ENCODE results near the gene CD276.

CD276 gene

DNA sequence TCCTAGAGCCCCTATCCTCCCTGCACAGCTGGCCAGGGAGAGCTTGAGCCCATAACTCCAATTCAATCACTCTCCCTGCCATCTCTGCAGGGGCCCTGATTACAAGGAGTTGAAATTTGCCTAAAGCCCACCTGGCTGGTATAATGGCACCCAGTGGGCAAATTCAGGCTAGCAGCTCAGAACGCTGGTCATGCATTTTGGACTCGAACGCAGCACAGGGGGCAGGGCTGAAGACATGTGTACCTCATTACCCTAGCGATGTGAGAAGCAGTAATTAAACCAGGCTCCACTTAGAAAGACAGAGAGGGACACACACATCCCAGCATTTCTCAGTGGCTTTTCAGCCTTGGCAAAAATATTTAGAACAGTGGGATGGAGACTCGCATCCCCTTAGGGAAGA is 65.8 kb downstream of the CD276 start:
- no peak for DNase-seq

DNA sequence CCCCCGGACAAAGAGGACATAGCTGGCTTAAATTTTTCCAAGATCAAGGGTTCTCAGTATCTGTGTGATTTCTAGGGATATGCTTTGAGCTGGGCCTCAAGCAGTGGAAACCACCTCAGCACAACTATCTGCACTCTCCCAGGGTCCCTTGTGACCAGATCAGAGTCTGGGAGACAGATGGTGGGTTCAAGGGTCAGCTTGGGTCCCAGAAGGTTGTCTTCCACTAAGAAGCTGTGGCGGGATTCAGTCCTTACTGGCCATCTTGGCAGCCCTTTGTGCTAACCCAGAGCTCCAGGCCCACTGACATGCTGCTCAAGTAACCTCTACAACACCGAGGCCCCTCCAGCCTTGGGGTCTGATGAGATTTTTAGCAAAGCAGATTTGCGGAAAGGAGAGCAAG is 66.3 kb downstream of the CD276 start:
- no peak for DNase-seq

DNA sequence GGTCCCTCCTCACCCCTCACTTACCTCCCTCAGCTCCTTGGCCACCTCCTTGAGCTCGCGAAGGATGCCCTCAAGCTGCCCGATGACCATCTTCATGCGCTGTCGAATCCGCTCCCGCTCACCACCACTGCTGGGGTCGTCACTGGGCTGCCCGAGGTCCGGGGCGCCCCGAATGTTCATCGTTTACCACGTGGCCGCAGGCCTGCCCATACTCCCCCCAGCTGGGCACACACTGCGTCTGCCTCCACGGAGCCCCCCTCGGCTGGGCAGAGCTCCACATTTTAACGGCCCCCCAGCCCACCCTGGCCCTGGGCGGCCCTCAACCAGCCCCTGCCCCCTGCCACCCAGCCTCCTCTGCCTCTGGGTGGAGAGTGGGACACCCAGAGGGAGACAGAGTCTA is 66.8 kb downstream of the CD276 start:
- DNase-seq = no peak

DNA sequence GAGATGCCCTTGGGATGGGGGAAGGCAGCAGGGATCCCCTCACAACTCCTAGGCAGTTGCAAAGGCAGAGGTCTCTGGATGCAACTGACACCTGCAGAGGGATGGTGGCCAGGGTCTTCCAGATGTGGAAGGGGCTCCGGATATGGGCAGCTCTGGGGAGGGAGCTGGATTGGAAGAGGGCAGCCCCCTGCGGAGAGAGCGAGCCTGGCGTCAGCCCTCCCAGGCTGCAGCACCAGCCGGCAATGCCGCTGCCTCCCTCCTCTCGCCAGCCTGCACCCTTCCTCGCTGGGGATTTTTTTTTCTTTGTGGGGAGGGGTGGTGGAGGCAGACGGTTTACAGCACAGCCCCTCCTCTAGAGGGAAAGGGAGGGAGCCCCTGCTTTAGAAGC is 67.3 kb downstream of the CD276 start:
- no peak for DNase-seq

DNA sequence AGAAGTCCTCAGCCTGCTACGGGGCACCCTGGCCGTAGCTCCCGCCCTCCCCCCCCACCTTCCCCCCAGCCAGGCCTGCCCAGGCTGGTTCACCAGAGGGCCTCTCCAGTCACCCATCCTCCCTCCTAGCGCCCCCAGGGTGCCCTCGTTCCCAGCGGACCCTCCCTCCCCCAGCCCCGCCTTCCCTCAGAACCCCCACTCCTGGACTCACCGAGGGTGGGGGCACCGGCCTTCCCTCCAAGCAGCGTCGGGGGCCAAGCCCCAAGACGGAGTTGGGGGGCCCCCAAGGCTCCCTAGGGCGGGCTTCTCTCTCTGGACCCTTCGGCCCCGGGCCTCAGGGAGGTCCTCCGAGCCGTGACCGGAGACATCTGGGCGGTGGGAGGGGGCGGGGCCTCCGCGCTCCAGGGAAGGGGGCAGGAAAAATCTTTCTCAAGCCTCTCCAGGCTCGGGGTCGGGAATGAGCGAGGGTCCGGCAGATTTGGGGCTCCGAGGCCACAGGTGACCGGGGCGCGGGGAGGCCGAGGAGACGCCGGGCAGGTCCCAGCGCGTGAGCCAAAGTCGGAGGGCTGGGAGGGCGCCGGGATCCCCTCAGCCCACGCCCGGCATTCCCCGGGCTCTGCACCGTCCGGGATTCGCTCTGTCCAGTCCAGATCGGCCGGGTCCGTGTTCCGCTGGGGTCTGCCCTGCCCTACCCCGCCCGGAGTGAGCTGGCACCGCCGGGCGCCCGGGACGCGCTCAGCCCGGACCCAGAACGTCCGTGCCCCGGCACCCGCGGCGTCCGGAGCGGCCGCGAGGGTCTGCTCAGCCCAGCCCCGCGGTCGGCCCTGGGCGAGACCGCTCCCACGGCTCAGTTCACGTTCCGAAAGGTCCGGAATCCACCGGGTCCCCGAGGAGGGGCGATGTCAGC is 68.0 kb downstream of the CD276 start:
- no peak for DNase-seq

DNA sequence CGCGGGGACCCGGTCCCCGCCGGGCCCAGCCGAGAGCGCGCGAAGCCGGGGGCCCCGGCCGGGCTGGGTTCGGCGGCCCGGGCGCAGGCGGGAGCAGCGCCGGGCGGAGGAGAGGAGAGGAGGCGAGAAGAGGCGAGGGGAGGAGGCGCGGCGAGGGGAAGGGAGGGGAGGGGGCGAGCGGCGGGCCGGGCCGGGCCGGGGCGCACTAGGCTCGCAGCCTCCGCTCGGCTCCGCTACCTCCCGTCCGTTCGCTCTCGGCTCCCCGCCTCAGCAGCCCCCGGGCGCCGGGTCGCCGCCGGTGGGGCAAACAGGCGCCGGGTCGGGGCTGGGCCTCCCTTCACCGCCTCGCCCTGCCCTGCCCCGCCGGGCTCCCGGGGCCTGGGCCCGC is 68.6 kb downstream of the CD276 start:
- no peak for DNase-seq

DNA sequence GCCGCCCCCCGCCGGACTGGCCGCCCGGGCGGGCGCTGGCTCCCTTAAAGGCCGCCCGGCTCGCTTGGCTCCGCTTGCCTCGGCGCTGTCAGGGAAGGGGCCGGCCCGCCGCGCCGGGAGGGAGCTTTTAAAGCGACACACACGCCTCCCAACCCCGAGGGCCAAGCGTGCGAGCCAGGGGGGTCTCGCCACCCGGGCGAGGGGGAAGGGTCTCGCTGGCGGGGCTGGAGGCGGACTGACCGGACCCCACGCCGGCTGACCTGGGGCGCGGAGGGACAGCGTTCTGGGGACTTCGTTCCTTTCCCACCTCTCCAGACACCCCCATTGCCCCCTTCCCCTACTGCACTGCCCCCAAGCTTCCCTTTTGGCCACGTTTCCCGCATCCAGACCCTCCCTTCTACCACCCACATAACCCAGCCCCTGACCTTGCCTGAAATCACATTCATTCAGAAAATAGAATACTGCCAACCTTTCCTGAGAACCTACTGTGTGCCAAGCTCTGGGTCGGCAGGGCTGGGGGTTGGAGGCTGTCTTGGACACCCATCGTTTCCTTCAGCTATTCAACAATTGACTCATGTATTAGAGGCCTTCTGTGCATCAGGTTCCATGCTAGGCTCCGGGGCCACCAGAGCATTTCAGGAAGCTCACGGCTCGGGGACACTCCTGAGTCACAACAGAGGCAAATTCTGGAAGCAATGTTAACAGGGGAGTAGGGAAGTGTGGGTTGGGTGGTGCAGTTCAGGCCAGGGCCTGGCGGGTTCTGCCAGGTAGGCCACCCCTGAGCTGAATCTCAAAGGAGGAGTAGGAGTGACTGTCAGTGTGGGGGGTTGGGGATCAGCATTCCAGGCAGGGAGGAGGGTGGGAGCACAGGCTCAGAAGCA is 69.3 kb downstream of the CD276 start, which contains the start of gene INSYN1:
TSS of gene INSYN1 (minus strand) at position 102 of the 881 bp plus-strand sequence. CDS start 2,221 bp downstream, outside the sequence.
- DNase-seq = no peak

DNA sequence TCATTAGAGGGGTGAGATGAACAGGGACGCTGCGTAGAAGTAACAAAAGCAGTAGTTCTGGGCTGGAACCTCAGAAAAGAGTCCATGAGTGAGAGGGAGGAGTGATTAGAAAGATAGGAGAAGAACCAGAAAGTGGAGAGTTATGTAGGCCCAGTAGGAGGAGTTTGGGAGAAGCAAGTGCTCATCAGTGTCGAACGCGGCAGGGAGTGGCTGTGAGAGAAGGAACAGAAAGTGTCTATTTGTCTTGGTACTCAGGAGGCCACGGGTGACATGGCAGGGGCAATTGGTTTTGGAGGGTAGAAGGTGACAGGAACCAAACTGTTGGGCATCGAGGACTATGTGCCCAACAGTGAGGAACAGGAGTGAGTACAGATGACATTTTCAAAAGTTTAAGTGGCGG is 70.3 kb downstream of the CD276 start:
- no peak for DNase-seq

DNA sequence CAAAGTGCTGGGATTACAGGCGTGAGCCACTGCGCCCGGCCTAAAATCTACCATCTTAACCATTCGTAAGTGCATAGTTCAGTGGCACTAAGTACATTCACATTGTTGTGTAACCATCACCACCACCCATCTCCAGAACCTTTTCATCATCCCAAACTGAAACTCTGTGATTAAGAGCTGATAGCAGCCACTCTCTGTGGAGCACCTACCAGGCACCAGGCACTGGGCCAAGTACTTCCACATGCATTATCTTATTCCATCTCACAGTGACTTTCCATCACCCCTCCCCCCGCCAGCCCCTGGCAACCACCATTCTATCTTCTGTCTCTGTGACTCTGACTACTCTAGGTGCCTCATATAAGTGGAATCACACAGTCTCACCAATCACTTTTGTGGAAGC is 71.3 kb downstream of the CD276 start:
- DNase-seq = no peak

DNA sequence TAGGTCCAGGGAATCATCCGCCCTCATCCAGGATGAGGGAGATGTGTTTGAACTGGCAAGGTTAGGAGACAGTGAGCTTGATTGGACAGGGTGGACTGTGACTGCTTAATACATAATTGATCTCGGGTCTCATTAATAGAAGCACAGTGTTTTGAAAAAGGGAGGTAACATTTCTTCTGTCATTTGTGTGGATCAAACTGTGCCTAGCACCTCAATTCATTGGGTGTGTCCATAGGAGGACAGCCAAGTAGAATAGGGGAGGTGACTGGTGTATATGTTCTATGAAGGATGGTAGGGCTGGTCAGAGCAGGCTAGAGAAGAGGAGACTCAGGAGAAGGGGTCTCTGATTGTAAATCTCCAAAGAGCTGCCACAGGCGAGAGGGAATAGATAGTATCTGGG is 71.8 kb downstream of the CD276 start:
- no peak for DNase-seq

DNA sequence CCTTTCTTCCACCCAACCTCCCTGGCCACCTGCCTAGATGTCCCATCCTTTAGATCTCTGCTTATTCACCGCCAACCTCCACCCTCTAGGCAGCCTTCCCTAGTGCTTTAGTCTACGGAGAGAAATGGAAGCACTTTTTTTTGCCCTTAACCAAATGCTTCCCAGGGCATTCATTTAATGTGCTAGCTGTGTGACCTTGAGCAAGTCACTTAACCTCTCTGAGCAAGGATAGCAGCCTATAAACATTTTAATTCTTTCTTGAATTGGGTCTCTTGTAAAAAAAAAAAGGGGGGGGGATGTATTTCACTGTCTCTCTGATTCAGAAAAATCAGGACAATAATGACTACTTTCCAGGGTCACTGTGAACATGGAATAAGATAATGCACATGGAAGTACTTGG is 72.2 kb downstream of the CD276 start:
- DNase-seq = no peak

DNA sequence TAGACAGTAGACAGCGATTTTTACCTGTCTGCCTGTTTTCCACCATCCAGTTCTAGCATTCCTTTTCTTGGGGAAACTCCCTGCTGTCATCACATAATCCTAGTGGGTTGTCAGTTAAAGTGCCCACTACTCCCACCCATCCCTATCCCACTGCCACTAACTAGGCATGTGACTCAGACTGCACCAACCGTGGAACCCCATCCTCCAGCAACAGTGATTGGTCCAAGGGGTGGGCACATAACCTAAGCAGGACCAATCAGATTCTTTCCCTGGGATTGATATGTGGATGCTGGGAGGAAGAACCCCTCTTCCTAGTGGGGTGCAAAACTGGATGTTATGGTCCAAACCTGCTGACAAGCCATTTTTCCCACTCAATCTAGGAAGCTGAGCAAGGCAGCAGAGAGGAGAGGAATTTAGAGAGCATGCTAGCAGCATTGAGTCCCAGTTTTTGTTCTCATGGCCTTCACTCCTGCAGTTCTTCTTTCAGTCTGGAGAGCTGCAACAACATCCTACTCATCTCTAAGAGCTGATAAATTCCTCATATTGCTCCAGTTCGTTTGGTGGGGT is 72.8 kb downstream of the CD276 start:
- no peak for DNase-seq

DNA sequence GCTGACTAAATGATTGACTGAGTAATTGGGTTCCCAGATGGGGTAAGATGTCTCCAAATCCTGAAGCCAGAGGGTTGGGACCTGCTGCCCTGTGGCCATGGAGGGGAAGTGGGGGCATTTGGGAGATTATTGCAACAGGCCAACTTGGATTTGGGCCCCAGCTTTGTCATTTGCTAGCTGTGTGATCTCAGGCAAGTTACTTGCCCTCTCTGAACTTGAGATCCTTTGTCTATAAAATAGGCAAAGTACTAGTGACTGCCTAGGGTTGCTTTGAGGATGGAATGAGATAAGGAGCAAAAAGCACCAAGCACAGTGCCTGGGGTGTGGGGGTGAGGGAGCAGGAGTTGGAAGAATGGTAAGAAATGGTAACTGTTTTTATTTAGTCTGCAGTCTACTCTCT is 73.4 kb downstream of the CD276 start:
- no peak for DNase-seq

DNA sequence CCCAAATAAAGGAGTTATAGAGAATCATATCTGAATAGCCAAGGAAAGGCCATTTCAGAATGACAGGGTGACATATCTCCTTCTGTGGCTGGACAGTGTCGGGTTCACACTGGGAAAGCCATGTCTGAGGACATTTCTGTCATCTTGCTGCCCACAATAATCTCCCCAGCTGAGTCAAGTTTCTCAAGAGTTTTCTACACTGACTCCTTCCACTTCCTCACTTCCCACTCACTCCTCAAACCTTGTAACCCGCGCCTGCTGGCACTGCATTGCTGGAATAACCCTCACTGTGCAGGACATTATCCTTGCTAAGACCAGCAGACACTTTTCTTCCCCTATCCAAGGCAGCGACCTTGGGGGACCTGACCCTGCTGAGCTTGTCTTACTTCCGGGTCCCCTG is 74.3 kb downstream of the CD276 start:
- no peak for DNase-seq

DNA sequence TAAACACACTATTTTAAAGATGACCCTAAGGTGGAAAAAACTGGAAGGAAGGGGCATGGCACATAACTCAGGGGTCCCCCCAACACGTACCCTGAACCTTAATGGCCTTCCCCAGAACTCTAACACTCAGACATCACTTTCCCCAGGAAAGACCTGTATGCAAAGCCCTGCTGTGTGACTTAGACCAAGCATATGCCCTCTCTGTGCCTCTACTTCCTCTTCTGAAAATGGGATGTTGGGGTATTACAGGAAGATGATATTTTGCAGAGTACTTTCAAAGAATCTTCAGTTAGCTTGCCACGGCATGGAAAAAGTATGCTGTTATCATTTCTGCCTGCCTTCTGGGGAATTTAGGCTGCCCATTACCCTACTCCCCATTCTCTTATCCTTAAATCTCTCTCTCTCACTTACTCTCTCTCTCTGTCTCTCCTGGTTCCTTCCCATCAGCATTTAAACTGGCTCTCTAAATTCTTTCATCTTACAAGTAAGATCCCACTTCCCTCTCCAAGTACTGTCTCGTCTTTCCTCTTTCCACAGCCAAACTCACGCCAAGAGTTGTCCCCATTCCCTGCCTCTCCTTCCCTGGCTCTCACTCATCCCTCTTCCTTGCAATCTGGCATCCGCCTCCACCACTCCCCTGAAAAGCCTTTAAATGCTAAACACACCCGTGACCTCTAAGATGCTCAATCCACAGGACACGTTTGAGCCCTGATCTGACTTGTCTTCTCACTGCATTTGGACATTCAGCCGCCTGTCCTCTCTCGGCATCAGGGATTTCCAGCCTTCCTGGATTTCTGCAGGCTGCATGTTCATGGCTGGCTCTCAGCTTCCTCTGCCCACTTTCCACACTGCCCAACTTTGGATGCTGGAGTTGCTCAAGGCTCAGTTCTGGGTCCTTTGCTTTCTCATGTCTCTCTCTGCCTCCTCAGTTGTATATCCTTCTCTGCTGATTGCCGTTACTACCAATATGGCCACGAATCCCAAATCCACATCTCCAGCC is 76.4 kb downstream of the CD276 start:
- no peak for DNase-seq

DNA sequence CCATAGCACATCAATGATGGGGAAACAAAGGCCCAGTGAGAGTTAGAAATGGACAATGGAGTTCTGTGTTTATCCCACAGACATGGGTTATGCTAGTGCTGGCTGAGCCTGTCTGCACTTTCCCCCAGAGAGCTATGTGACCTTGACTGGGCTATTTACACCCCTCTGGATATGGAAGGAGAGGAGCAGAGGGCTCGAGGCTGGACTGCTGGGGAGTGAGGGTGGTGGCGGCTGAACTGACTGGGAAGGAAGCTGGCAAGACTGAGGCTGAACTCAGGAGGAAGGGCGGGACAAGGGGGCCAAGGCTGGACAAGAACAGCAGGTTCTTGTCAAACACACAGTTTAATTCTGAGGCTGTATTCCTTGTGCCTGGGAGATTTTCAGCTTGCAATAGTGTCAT is 79.7 kb downstream of the CD276 start:
- DNase-seq = no peak

Measured in NCI-H510A (cell line).